ENCODE results near the gene AGTPBP1. TPM values are rescaled to one million over a fixed set of nuclear protein-coding genes. Genes with fewer than 3 reads are reported as not detected.

The AGTPBP1 gene
- total and polyA plus RNA-seq, 4 donors: 10.6 to 55.9 (median 22.4) TPM

- H3K4me1 ChIP-seq (ENCODE audit: control insufficient read depth in 5 of 5, insufficient read depth in 5 of 5, low read length in 5 of 5): peaks cover 0 to 4% (median 0%) of the 10 kb centered on the region in 5 donors
- no peaks in the 10 kb centered on the region for H3K36me3 ChIP-seq (ENCODE audit: control insufficient read depth in 4 of 4, insufficient read depth in 4 of 4, low read length in 4 of 4)
- no peaks in the 10 kb centered on the region for H3K27me3 ChIP-seq (ENCODE audit: control insufficient read depth in 3 of 3, insufficient read depth in 3 of 3, low read length in 2 of 3)
- H3K4me3 ChIP-seq: no peak overlapping the region
- no peak for DNase-seq
- peak overlapping the region in 1 of 2 donors; percentile 21 for H3K27ac ChIP-seq (ENCODE audit: low read depth in 1 of 2, low read length in 1 of 2)
- H3K9ac ChIP-seq (ENCODE audit: insufficient read depth in 1 of 2, low read length in 2 of 2): no peak overlapping the region
- H3K9me3 ChIP-seq (ENCODE audit: control insufficient read depth in 4 of 4, insufficient read depth in 3 of 4, low read length in 3 of 4): no peaks in the 10 kb centered on the region
- 43 to 61% methylated on average over 5 of the region's 5 CpGs for WGBS, 2 donors
- no peak for TF ChIP-seq CTCF (IDR thresholded peaks at IDR 0.05; ENCODE audit: control extremely low read depth, extremely low read depth)
- ATAC-seq (ENCODE audit: insufficient read depth, low FRiP score): no peak
These were observed 25.5 kb downstream of the AGTPBP1 start for GRCh38 chr9:85716031-85716877.

- Histone ChIP-seq H3K36me3 (ENCODE audit: control insufficient read depth in 4 of 4, insufficient read depth in 4 of 4, low read length in 4 of 4) (no peaks in the 10 kb centered on the region), H3K27ac (ENCODE audit: low read depth in 1 of 2, low read length in 1 of 2) (peak overlapping the region in 1 of 2 donors; percentile 21)
- no peak for DNase-seq
These were observed 26.2 kb downstream of the AGTPBP1 start for GRCh38 chr9:85715587-85715986.

GRCh38 chr9:85713897-85714296, 27.9 kb downstream of the AGTPBP1 start:
- ATAC-seq (ENCODE audit: insufficient read depth, low FRiP score) (no peak), DNase-seq (no peak)
- TF ChIP-seq CTCF (IDR thresholded peaks at IDR 0.05; ENCODE audit: control extremely low read depth, extremely low read depth): no peak
- Histone ChIP-seq H3K4me3 (no peak overlapping the region), H3K27ac (ENCODE audit: low read depth in 1 of 2, low read length in 1 of 2) (no peak overlapping the region), H3K27me3 (ENCODE audit: control insufficient read depth in 3 of 3, insufficient read depth in 3 of 3, low read length in 2 of 3) (no peaks in the 10 kb centered on the region), H3K9ac (ENCODE audit: insufficient read depth in 1 of 2, low read length in 2 of 2) (no peak overlapping the region), H3K9me3 (ENCODE audit: control insufficient read depth in 4 of 4, insufficient read depth in 3 of 4, low read length in 3 of 4) (no peaks in the 10 kb centered on the region), H3K36me3 (ENCODE audit: control insufficient read depth in 4 of 4, insufficient read depth in 4 of 4, low read length in 4 of 4) (no peaks in the 10 kb centered on the region), H3K4me1 (ENCODE audit: control insufficient read depth in 5 of 5, insufficient read depth in 5 of 5, low read length in 5 of 5) (peaks cover 0 to 4% (median 0%) of the 10 kb centered on the region in 5 donors)
- WGBS, 2 donors: 68 to 75% methylated on average over 2 of the region's 2 CpGs

More at GRCh38 chr9:85715587-85715986, 26.2 kb downstream of the AGTPBP1 start:
- no peaks in the 10 kb centered on the region for H3K27me3 ChIP-seq (ENCODE audit: control insufficient read depth in 3 of 3, insufficient read depth in 3 of 3, low read length in 2 of 3)
- no peak overlapping the region for H3K4me3 ChIP-seq
- no peaks in the 10 kb centered on the region for H3K9me3 ChIP-seq (ENCODE audit: control insufficient read depth in 4 of 4, insufficient read depth in 3 of 4, low read length in 3 of 4)
- 24 to 59% methylated on average over 2 of the region's 2 CpGs for WGBS, 2 donors
- no peak for ATAC-seq (ENCODE audit: insufficient read depth, low FRiP score)
- TF ChIP-seq CTCF (IDR thresholded peaks at IDR 0.05; ENCODE audit: control extremely low read depth, extremely low read depth): no peak
- H3K4me1 ChIP-seq (ENCODE audit: control insufficient read depth in 5 of 5, insufficient read depth in 5 of 5, low read length in 5 of 5): peaks cover 0 to 4% (median 0%) of the 10 kb centered on the region in 5 donors
- no peak overlapping the region for H3K9ac ChIP-seq (ENCODE audit: insufficient read depth in 1 of 2, low read length in 2 of 2)

All from lung (tissue), 12 donors.